WTC11 (cell line): ENCODE measurements around the gene GNAO1. TPM values are rescaled to one million over a fixed set of nuclear protein-coding genes. Genes with fewer than 3 reads are reported as not detected.

Experiments
- ATAC-seq: fragments of 200-7000 bp; cut with Tn5 transposase; 2 replicates; pipeline ENCODE4 v1.10.0; 2021; ENCODE audit warnings: mild to moderate bottlenecking, moderate library complexity
- Bru-seq: library from RNA; stranded (reverse); fragments of 400-500 nt; gene quantifications from one replicate; lab custom pipeline; 2021; lab: Mats Ljungman, UMichigan
- CTCF ChIA-PET: fragments of 300-600 bp; sonication (Branson Sonifier 250); formaldehyde crosslinking; loops from one replicate; lab custom pipeline; 2021; ENCODE audit warnings: antibody characterized with exemption; lab: Charles Lee
- POLR2A ChIA-PET: fragments of 350-600 bp; sonication (Branson Sonifier 250); formaldehyde crosslinking; loops from one replicate; lab custom pipeline; 2021; ENCODE audit warnings: antibody characterized with exemption; lab: Charles Lee
- DNase-seq: peaks from one replicate; pipeline ENCODE4 v3.0.0; 2021; ENCODE audit warnings: low spot score
- H3K27ac Mint-ChIP-seq: 2 replicates; pipeline ENCODE4 v1.8.0; 2021; ENCODE audit warnings: mixed read lengths
- H3K27me3 Mint-ChIP-seq: 2 replicates; pipeline ENCODE4 v1.8.0; 2021; ENCODE audit warnings: low read depth, mild to moderate bottlenecking, moderate library complexity, mixed read lengths
- H3K36me3 Mint-ChIP-seq: 2 replicates; pipeline ENCODE4 v1.8.0; 2021; ENCODE audit warnings: mixed read lengths
- H3K4me1 Mint-ChIP-seq: 2 replicates; pipeline ENCODE4 v1.8.0; 2022; ENCODE audit warnings: mixed read lengths
- H3K4me3 Mint-ChIP-seq: 2 replicates; pipeline ENCODE4 v1.8.0; 2021; ENCODE audit warnings: mild to moderate bottlenecking, moderate library complexity, mixed read lengths
- H3K9me3 Mint-ChIP-seq: 2 replicates; pipeline ENCODE4 v1.8.0; 2021; ENCODE audit warnings: mixed read lengths
- CREM ChIP-seq: sonication (generic); formaldehyde crosslinking; IDR thresholded peaks from 2 replicates; pipeline ENCODE4 v1.8.1; 2022; ENCODE audit warnings: mild to moderate bottlenecking, missing genetic modification reagents, moderate library complexity
- EMX1 ChIP-seq: fragments of 250-450 bp; sonication (Bioruptor Pico); IDR thresholded peaks from 2 replicates; pipeline ENCODE4 v1.8.0; 2021; ENCODE audit warnings: mild to moderate bottlenecking
- SP1 ChIP-seq: sonication (generic); formaldehyde crosslinking; conservative IDR thresholded peaks from 2 replicates; pipeline ENCODE4 v1.8.1; 2022; ENCODE audit warnings: missing genetic modification reagents
- ZBTB21 ChIP-seq: sonication (generic); formaldehyde crosslinking; IDR thresholded peaks from 2 replicates; pipeline ENCODE4 v1.8.1; 2023; ENCODE audit warnings: mild to moderate bottlenecking, missing genetic modification reagents, borderline replicate concordance
- ZNF232 ChIP-seq: sonication (generic); formaldehyde crosslinking; IDR thresholded peaks from 2 replicates; pipeline ENCODE4 v1.8.0; 2022; ENCODE audit warnings: mild to moderate bottlenecking, missing genetic modification reagents
- ZNF263 ChIP-seq: sonication (generic); formaldehyde crosslinking; IDR thresholded peaks from 2 replicates; pipeline ENCODE4 v1.8.1; 2022; ENCODE audit warnings: low read depth, mild to moderate bottlenecking, moderate library complexity, missing genetic modification reagents
- ZNF416 ChIP-seq: fragments of 250-450 bp; sonication (Bioruptor Pico); IDR thresholded peaks from 2 replicates; pipeline ENCODE4 v1.9.0; 2021; ENCODE audit warnings: mild to moderate bottlenecking, inconsistent platforms
- ZNF423 ChIP-seq: fragments of 250-450 bp; sonication (Bioruptor Pico); IDR thresholded peaks from 2 replicates; pipeline ENCODE4 v2.1.2; 2022; ENCODE audit warnings: mild to moderate bottlenecking, moderate library complexity
- ZNF671 ChIP-seq: fragments of 250-450 bp; sonication (Bioruptor Pico); IDR thresholded peaks from 2 replicates; pipeline ENCODE4 v1.8.0; 2021; ENCODE audit warnings: mild to moderate bottlenecking
- long read RNA-seq, 3 experiments: library from RNA in 1 of 3; library from capped mRNA in 1 of 3; library from polyadenylated mRNA in 1 of 3; unstranded in 2 of 3; stranded (forward) in 1 of 3; transcript quantifications; one replicate each; pipeline ENCODE4 v2.0.0, GENCODE V29; 2021
- total RNA-seq: library from RNA; stranded (reverse); gene quantifications from 3 replicates; pipeline ENCODE4 v1.2.3, GENCODE V29; 2021
- TF ChIP-seq, protein P1 (sequence below): fragments of 200-600 bp; IDR thresholded peaks from 2 replicates; pipeline ENCODE4 v1.8.0; 2022; ENCODE audit warnings: antibody characterized with exemption
- TF ChIP-seq, protein P2 (sequence below): sonication (generic); formaldehyde crosslinking; IDR thresholded peaks from 2 replicates; pipeline ENCODE4 v1.8.1; 2022; ENCODE audit warnings: mild to moderate bottlenecking, missing genetic modification reagents, moderate library complexity, borderline replicate concordance
- TF ChIP-seq, protein P3 (sequence below): sonication (generic); formaldehyde crosslinking; IDR thresholded peaks from 2 replicates; pipeline ENCODE4 v1.8.0; 2022; ENCODE audit warnings: mild to moderate bottlenecking, missing genetic modification reagents
- TF ChIP-seq, protein P4 (sequence below): sonication (generic); formaldehyde crosslinking; conservative IDR thresholded peaks from 2 replicates; pipeline ENCODE4 v1.8.1; 2023; ENCODE audit warnings: mild to moderate bottlenecking, low read depth, missing genetic modification reagents, moderate library complexity
- TF ChIP-seq, protein P5 (sequence below): sonication (generic); formaldehyde crosslinking; IDR thresholded peaks from 2 replicates; pipeline ENCODE4 v1.8.0; 2022; ENCODE audit warnings: missing genetic modification reagents
- TF ChIP-seq, protein P6 (sequence below): sonication (generic); formaldehyde crosslinking; IDR thresholded peaks from 2 replicates; pipeline ENCODE4 v1.8.0; 2023; ENCODE audit warnings: missing genetic modification reagents, mild to moderate bottlenecking, borderline replicate concordance

Gene GNAO1
- total RNA-seq (22.9 to 30.6 TPM (median 23.6 TPM) in 3 replicates), Bru-seq, nascent RNA (percentile 53 among the genes with signal in this experiment)
- long read RNA-seq, experiment 1, full-length matches to known transcripts = 5 of 16 reads
- long read RNA-seq, experiment 1, partial matches to known transcripts = 1 of 16 reads
- long read RNA-seq, experiment 1, other reads (novel, unspliced or antisense) = 10 of 16 reads
- long read RNA-seq, experiment 2, full-length matches to known transcripts = 5 of 24 reads
- long read RNA-seq, experiment 2, partial matches to known transcripts = 1 of 24 reads
- long read RNA-seq, experiment 2, other reads (novel, unspliced or antisense) = 18 of 24 reads
- long read RNA-seq, experiment 3 = 0 reads

DNA sequence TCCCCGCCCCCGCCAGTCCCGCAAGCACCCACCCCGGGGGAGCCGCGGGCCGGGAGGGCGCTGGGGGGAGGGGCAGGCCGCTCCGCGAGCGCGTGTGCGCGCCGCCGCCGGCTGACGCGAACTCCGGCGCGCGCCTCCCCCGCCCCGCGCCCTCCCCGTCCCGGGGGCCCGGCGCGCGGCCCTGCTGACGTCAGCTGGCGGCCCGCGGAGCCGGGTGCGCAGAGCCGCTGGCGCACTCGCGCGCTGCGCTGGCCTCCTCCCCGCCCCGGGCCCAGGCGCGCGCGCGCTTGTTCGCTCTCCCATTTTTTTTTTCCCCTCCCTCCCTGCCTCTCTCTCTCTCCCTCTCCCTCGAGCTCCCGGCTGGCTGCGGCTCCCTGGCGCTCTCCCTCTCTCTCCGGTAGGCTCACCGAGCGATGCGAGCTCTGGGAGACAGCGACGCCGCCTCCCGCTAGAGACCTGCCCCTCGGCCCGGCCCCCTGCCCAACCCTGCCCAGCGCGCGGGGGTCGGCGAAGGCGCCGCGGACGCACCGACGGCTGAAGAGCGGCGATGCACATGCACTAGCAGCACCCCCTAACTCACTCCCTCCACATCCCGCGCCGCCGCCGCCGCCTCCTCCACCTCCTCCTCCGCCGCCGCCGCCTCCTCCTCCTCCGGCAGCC lies at the start of gene GNAO1:
TSS of gene GNAO1 (plus strand) at position 334 of the 660 bp plus-strand sequence. CDS start 747 bp downstream, outside the sequence.
- H3K4me3 Mint-ChIP-seq = peak within 1 kb of the TSS; percentile 77
- peaks cover 42% of the 10 kb centered on the region for H3K4me1 Mint-ChIP-seq
- POLR2A ChIA-PET = interaction anchor here (1.2 kb wide), 1 partner anchor 106 kb away, joined by 3 read pairs; no protein-coding TSS in a partner anchor
- ATAC-seq (peak; percentile 49), DNase-seq (peak; percentile 71)
- CTCF ChIA-PET = interaction anchor here (0.6 to 1.9 kb wide), 7 partner anchors 12 to 90 kb away, joined by 3 to 11 read pairs (median 5); no protein-coding TSS in a partner anchor
- TF ChIP-seq EMX1 (CRISPR knock-in tag) (no peak), ZNF671 (CRISPR knock-in tag) (no peak), ZBTB21 (CRISPR knock-in tag) (no peak), ZNF263 (CRISPR knock-in tag) (0 out of 2 replicates have a peak, but pooled peaks have one; percentile 58), ZNF232 (no peak), ZNF423 (peak; percentile 45; the same call in 1 of the 2 replicates), CREM (CRISPR knock-in tag) (peak; percentile 51; the same call in 1 of the 2 replicates), SP1 (CRISPR knock-in tag) (0 out of 2 replicates have a peak, but pooled peaks have one; percentile 48), ZNF416 (CRISPR knock-in tag) (no peak)
- TF ChIP-seq, protein P1, sequence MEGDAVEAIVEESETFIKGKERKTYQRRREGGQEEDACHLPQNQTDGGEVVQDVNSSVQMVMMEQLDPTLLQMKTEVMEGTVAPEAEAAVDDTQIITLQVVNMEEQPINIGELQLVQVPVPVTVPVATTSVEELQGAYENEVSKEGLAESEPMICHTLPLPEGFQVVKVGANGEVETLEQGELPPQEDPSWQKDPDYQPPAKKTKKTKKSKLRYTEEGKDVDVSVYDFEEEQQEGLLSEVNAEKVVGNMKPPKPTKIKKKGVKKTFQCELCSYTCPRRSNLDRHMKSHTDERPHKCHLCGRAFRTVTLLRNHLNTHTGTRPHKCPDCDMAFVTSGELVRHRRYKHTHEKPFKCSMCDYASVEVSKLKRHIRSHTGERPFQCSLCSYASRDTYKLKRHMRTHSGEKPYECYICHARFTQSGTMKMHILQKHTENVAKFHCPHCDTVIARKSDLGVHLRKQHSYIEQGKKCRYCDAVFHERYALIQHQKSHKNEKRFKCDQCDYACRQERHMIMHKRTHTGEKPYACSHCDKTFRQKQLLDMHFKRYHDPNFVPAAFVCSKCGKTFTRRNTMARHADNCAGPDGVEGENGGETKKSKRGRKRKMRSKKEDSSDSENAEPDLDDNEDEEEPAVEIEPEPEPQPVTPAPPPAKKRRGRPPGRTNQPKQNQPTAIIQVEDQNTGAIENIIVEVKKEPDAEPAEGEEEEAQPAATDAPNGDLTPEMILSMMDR = no peak
- TF ChIP-seq, protein P2, sequence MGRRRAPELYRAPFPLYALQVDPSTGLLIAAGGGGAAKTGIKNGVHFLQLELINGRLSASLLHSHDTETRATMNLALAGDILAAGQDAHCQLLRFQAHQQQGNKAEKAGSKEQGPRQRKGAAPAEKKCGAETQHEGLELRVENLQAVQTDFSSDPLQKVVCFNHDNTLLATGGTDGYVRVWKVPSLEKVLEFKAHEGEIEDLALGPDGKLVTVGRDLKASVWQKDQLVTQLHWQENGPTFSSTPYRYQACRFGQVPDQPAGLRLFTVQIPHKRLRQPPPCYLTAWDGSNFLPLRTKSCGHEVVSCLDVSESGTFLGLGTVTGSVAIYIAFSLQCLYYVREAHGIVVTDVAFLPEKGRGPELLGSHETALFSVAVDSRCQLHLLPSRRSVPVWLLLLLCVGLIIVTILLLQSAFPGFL (CRISPR knock-in tag) = no peak
- TF ChIP-seq, protein P3, sequence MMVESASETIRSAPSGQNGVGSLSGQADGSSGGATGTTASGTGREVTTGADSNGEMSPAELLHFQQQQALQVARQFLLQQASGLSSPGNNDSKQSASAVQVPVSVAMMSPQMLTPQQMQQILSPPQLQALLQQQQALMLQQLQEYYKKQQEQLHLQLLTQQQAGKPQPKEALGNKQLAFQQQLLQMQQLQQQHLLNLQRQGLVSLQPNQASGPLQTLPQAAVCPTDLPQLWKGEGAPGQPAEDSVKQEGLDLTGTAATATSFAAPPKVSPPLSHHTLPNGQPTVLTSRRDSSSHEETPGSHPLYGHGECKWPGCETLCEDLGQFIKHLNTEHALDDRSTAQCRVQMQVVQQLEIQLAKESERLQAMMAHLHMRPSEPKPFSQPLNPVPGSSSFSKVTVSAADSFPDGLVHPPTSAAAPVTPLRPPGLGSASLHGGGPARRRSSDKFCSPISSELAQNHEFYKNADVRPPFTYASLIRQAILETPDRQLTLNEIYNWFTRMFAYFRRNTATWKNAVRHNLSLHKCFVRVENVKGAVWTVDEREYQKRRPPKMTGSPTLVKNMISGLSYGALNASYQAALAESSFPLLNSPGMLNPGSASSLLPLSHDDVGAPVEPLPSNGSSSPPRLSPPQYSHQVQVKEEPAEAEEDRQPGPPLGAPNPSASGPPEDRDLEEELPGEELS = peak; percentile 42; the same call in 1 of the 2 replicates
- TF ChIP-seq, protein P4, sequence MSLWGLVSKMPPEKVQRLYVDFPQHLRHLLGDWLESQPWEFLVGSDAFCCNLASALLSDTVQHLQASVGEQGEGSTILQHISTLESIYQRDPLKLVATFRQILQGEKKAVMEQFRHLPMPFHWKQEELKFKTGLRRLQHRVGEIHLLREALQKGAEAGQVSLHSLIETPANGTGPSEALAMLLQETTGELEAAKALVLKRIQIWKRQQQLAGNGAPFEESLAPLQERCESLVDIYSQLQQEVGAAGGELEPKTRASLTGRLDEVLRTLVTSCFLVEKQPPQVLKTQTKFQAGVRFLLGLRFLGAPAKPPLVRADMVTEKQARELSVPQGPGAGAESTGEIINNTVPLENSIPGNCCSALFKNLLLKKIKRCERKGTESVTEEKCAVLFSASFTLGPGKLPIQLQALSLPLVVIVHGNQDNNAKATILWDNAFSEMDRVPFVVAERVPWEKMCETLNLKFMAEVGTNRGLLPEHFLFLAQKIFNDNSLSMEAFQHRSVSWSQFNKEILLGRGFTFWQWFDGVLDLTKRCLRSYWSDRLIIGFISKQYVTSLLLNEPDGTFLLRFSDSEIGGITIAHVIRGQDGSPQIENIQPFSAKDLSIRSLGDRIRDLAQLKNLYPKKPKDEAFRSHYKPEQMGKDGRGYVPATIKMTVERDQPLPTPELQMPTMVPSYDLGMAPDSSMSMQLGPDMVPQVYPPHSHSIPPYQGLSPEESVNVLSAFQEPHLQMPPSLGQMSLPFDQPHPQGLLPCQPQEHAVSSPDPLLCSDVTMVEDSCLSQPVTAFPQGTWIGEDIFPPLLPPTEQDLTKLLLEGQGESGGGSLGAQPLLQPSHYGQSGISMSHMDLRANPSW (CRISPR knock-in tag) = no peak
- peaks cover 39% of the 10 kb centered on the region for H3K27me3 Mint-ChIP-seq
- H3K27ac Mint-ChIP-seq = no peak within 1 kb of the TSS
- H3K9me3 Mint-ChIP-seq = no peaks in the 10 kb centered on the region
- H3K36me3 Mint-ChIP-seq = no peaks in the 10 kb centered on the region

DNA sequence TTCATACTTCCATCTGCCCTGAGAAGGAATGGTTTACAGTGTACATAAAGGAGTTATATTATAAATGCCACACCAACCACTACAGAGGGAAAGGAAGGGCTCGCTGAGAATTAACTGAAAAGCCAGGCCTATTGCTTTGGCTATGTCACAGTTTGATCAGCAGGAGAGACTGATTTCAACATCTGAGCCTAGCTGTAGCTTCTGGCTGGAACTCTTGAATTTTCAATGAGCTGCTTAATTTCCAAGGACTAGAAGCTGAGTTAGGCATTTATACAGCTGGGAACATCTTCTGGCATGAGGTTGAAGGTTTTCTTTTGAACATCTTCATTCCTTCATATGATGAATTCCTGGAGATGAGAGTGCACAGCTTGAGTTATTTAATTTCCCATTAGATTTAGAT lies 47.6 kb upstream of the GNAO1 start:
- Mint-ChIP-seq H3K27me3 (no peaks in the 10 kb centered on the region), H3K36me3 (no peaks in the 10 kb centered on the region), H3K27ac (no peak overlapping the region), H3K4me3 (no peak overlapping the region), H3K9me3 (peaks cover 4% of the 10 kb centered on the region; the same call in 1 of the 2 replicates), H3K4me1 (peaks cover 10% of the 10 kb centered on the region)
- ATAC-seq (no peak), DNase-seq (no peak)
- ChIA-PET POLR2A (no interaction called here), CTCF (no interaction called here)
- TF ChIP-seq, protein P5, sequence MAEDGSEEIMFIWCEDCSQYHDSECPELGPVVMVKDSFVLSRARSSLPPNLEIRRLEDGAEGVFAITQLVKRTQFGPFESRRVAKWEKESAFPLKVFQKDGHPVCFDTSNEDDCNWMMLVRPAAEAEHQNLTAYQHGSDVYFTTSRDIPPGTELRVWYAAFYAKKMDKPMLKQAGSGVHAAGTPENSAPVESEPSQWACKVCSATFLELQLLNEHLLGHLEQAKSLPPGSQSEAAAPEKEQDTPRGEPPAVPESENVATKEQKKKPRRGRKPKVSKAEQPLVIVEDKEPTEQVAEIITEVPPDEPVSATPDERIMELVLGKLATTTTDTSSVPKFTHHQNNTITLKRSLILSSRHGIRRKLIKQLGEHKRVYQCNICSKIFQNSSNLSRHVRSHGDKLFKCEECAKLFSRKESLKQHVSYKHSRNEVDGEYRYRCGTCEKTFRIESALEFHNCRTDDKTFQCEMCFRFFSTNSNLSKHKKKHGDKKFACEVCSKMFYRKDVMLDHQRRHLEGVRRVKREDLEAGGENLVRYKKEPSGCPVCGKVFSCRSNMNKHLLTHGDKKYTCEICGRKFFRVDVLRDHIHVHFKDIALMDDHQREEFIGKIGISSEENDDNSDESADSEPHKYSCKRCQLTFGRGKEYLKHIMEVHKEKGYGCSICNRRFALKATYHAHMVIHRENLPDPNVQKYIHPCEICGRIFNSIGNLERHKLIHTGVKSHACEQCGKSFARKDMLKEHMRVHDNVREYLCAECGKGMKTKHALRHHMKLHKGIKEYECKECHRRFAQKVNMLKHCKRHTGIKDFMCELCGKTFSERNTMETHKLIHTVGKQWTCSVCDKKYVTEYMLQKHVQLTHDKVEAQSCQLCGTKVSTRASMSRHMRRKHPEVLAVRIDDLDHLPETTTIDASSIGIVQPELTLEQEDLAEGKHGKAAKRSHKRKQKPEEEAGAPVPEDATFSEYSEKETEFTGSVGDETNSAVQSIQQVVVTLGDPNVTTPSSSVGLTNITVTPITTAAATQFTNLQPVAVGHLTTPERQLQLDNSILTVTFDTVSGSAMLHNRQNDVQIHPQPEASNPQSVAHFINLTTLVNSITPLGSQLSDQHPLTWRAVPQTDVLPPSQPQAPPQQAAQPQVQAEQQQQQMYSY = no peak
- TF ChIP-seq, protein P6, sequence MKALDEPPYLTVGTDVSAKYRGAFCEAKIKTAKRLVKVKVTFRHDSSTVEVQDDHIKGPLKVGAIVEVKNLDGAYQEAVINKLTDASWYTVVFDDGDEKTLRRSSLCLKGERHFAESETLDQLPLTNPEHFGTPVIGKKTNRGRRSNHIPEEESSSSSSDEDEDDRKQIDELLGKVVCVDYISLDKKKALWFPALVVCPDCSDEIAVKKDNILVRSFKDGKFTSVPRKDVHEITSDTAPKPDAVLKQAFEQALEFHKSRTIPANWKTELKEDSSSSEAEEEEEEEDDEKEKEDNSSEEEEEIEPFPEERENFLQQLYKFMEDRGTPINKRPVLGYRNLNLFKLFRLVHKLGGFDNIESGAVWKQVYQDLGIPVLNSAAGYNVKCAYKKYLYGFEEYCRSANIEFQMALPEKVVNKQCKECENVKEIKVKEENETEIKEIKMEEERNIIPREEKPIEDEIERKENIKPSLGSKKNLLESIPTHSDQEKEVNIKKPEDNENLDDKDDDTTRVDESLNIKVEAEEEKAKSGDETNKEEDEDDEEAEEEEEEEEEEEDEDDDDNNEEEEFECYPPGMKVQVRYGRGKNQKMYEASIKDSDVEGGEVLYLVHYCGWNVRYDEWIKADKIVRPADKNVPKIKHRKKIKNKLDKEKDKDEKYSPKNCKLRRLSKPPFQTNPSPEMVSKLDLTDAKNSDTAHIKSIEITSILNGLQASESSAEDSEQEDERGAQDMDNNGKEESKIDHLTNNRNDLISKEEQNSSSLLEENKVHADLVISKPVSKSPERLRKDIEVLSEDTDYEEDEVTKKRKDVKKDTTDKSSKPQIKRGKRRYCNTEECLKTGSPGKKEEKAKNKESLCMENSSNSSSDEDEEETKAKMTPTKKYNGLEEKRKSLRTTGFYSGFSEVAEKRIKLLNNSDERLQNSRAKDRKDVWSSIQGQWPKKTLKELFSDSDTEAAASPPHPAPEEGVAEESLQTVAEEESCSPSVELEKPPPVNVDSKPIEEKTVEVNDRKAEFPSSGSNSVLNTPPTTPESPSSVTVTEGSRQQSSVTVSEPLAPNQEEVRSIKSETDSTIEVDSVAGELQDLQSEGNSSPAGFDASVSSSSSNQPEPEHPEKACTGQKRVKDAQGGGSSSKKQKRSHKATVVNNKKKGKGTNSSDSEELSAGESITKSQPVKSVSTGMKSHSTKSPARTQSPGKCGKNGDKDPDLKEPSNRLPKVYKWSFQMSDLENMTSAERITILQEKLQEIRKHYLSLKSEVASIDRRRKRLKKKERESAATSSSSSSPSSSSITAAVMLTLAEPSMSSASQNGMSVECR = no peak
